Activated naive CD4-positive, alpha-beta T cell treated with Interleukin-2 at 50 U/mL for 16 hours (primary cell): ENCODE data around the gene IGF2BP1.
"Not testable (repeated sequence)": the region's sequence is repeated elsewhere in the genome, so short reads cannot be mapped to it uniquely, and the experiment has no call there.

Experiments
- DNase-seq: peaks from one replicate; pipeline ENCODE4 v3.0.0-alpha.2; 2020

Gene IGF2BP1

GRCh38 chr17:48996722-48997102 lies 473 bp upstream of the IGF2BP1 start:
- DNase-seq, result no peak

GRCh38 chr17:48997827-48998586 lies 822 bp downstream of the IGF2BP1 start:
- DNase-seq, result no peak

GRCh38 chr17:48998587-48999440 lies 1.6 kb downstream of the IGF2BP1 start:
- no peak for DNase-seq

- DNase-seq, result no peak
These were observed 3.8 kb downstream of the IGF2BP1 start for GRCh38 chr17:49000943-49001342.

- DNase-seq, result no peak
These were observed 4.5 kb downstream of the IGF2BP1 start for GRCh38 chr17:49001671-49002070.

- no peak for DNase-seq
These were observed 5.1 kb downstream of the IGF2BP1 start for GRCh38 chr17:49002331-49002730.

- no peak for DNase-seq
These were observed 5.6 kb downstream of the IGF2BP1 start for GRCh38 chr17:49002766-49003165.

GRCh38 chr17:49003557-49004511 lies 6.6 kb downstream of the IGF2BP1 start:
- no peak for DNase-seq

- DNase-seq, result no peak
These were observed 8.0 kb downstream of the IGF2BP1 start for GRCh38 chr17:49005140-49005539.

GRCh38 chr17:49008908-49009307 lies 11.7 kb downstream of the IGF2BP1 start:
- DNase-seq, result not testable (repeated sequence)

GRCh38 chr17:49012769-49013255 lies 15.6 kb downstream of the IGF2BP1 start:
- DNase-seq, result no peak

GRCh38 chr17:49013311-49014213 lies 16.4 kb downstream of the IGF2BP1 start:
- no peak for DNase-seq

- no peak for DNase-seq
These were observed 18.2 kb downstream of the IGF2BP1 start for GRCh38 chr17:49015179-49015923.

GRCh38 chr17:49015924-49016774 lies 19.0 kb downstream of the IGF2BP1 start:
- no peak for DNase-seq

GRCh38 chr17:49016775-49017463 lies 19.7 kb downstream of the IGF2BP1 start:
- DNase-seq, result no peak

- no peak for DNase-seq
These were observed 21.0 kb downstream of the IGF2BP1 start for GRCh38 chr17:49018116-49018612.

GRCh38 chr17:49018748-49019147 lies 21.6 kb downstream of the IGF2BP1 start:
- DNase-seq, result no peak

- no peak for DNase-seq
These were observed 23.4 kb downstream of the IGF2BP1 start for GRCh38 chr17:49020609-49021008.
